Measurements from ENCODE around the gene TMTC2.

GRCh38 chr12:82953397-82953796 lies 266.7 kb downstream of the TMTC2 start:
- TF ChIP-seq POLR2A (IDR thresholded peaks at IDR 0.05) (no peak), CTCF (IDR thresholded peaks at IDR 0.05) (no peak)

All from testis (tissue), 2 donors.